HUES64 (cell line): ENCODE measurements around the gene TMPO.
"Not testable (repeated sequence)": the region's sequence is repeated elsewhere in the genome, so short reads cannot be mapped to it uniquely, and the experiment has no call there.

ENCODE experiments used
- H3K27ac ChIP-seq: 2 replicates; pipeline ENCODE4 v1.7.0; 2013; ENCODE audit warnings: low read depth, low read length, inconsistent platforms
- H3K27me3 ChIP-seq: 2 replicates; pipeline ENCODE4 v1.6.1; 2013; ENCODE audit warnings: mild to moderate bottlenecking, low read length; ENCODE audit not compliant: insufficient read depth
- H3K36me3 ChIP-seq: 2 replicates; pipeline ENCODE4 v1.6.1; 2013; ENCODE audit warnings: mild to moderate bottlenecking, low read length; ENCODE audit not compliant: insufficient read depth
- H3K4me1 ChIP-seq: 2 replicates; pipeline ENCODE4 v1.6.1; 2013; ENCODE audit warnings: mild to moderate bottlenecking, low read length, moderate library complexity; ENCODE audit not compliant: insufficient read depth
- H3K4me3 ChIP-seq: 2 replicates; pipeline ENCODE4 v1.5.1; 2013; ENCODE audit warnings: mild to moderate bottlenecking, low read length, moderate library complexity
- H3K9ac ChIP-seq: 2 replicates; pipeline ENCODE4 v1.6.1; 2013; ENCODE audit warnings: mild to moderate bottlenecking, low read depth, low read length
- H3K9me3 ChIP-seq: 2 replicates; pipeline ENCODE4 v1.6.1; 2013; ENCODE audit warnings: low read depth, low read length; ENCODE audit not compliant: insufficient read depth
- WGBS: fragments of 150-250, 120-280 bp; methylation state at CpG from one replicate; pipeline ENCODE4 v1.1.7; 2013; ENCODE audit warnings: missing lambda C conversion rate; 5-methylcytosine and 5-hydroxymethylcytosine counted together

Gene TMPO

GRCh38 chr12:98597313-98597712 is 81.9 kb downstream of the TMPO start:
- not testable (repeated sequence) for H3K9me3 ChIP-seq, H3K4me3 ChIP-seq, H3K27ac ChIP-seq, H3K27me3 ChIP-seq, H3K9ac ChIP-seq
- Histone ChIP-seq H3K4me1 (peaks cover 15% of the 10 kb centered on the region; the same call in 1 of the 2 replicates), H3K36me3 (peaks cover 74% of the 10 kb centered on the region)
- WGBS: 92% methylated on average over 5 of the region's 5 CpGs
